HG02973 (cell line): ENCODE measurements around the gene RICTOR.

Experiments
- ATAC-seq: cut with Tn5 transposase; IDR thresholded peaks from one replicate; pipeline ENCODE4 v1.9.1; 2021; ENCODE audit warnings: moderate library complexity; ENCODE audit not compliant: unreplicated experiment

The RICTOR gene

DNA sequence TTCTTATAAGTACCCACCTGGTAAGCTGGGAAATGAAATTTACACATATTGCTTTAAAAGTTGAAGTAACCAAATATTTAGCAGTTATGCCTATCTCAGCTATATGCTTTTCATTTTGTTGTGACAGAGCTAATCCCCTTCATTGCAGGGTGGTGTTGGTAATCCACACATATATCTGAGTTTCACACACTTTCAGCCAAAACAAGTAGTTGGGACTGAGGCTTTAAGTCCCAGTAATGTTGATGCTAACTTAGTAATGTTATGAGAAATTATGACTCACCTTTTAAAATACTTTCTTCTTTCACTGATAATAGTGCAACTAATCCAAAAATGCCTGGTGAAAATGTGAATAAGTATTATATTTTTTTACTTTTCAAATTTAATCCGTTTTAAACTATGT is 19.2 kb upstream of the RICTOR start:
- no peak for ATAC-seq

DNA sequence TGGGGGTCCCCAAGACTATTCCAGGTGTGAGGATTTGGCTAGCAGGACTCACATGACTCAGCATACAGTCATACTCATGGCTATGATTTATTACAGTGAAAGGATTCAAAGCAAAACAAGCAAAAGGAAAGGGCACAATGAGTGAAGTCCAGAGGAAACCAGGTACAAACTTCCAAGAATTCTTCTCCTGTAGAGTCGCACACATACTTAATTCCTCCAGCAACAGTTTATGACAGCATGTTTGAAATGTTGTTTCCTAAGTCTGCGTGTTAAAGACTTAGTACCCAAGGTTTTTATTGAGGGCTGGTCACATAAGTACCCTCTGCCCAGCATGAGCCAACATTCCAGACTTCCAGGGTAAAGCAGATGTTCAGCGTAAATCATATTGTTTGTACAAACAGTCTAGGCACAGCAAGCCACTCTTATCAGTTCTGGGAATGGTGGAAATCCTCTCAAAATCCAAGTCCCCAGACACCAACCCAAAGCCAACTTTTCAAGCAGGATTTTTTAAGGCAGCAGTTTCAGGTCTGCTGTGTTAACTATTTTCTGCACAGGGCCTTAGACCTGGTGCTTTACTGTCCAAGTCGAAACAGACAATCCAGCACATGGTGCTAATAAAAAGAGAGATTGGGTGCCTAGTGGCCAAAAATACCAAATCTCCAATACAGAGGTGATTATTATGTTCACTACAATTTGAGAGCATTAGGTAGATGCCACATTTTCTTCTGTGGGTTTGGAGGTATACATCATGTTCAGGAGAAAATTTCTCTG is 18.6 kb upstream of the RICTOR start:
- ATAC-seq: no peak

GRCh38 chr5:39091940-39092580 is 17.9 kb upstream of the RICTOR start:
- ATAC-seq: no peak

GRCh38 chr5:39083968-39084367 is 9.8 kb upstream of the RICTOR start:
- no peak for ATAC-seq

DNA sequence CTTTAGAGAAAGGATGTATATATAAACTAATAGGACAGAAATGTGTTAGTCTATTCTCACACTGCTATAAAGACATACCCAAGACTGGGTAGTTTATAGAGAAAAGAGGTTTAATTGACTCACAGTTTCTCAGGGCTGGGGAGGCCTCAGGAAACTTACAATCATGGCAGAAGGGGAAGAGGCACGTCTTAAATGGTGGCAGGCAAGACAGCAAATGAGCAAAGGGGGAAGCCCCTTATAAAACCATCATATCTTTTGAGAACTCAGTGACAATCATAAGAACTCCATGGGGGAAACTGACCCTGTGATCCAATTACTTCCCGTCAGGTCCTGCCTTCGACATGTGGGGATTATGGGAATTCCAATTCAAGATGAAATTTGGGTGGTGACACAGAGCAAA is 8.8 kb upstream of the RICTOR start:
- ATAC-seq: no peak

GRCh38 chr5:39080597-39081204 is 6.5 kb upstream of the RICTOR start:
- no peak for ATAC-seq

GRCh38 chr5:39080168-39080567 is 6.0 kb upstream of the RICTOR start:
- no peak for ATAC-seq

DNA sequence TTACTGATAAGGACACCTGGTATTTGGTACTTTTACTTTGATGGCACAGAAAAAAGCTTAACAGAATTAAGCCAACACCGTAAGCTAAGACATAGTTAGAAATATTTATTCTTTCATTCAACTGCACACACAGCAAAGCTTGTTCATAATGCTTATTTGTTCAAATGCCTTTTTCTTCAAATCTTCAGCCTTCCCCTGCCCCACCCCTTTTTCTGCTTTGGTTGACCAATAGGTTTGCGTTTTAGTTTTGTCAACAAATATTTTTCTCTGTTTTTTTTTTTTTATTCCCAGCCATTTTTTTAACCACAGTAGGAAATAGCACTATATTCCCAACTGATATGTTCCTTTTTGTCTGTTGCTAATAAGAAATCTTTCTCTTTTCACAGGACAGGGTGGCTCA is 4.9 kb upstream of the RICTOR start:
- no peak for ATAC-seq

DNA sequence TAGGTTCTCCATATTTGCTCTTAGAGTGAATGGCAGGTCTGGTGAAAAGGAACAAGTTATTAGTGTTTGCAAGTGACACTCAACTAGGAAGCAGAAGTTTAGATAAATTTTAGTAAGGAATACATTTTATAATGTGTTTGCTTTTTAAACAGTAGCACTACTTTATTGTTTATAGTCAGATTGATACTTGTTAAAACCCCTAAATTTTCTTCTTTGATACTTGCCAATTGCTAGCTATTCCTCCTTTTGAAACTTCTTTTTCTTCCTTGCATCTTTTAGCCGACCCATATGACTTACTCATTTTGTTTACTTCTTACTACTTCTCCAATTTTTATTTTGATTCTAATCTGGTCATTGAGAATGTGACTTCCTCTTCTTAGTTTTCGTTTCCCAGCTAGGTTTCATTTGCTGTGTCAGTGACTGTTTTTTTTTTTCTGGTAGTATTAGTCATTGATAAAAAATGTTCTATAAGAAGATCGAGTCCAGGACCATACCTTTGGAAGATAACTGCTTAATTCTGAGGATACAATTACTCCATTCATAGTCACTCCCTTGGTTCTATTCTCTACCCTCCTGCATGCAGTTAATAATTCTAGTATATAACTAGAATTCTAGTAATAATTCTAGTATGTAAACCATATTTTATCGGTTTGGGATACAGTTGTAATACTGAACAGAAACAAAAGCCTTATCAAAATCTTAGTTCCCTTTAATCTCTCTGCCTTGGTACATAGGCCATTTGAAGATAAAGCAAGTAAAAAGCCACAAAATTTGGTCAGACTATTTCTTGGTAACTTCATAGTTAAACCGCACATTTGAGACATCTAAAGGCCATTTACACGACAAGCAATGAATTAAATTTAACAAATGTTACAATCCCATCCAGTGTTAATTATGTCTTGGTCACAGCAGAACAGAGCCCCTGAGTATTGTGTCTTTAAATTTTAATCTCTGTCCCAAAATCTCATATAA is 2.8 kb upstream of the RICTOR start:
- no peak for ATAC-seq

GRCh38 chr5:39076101-39076756 is 2.0 kb upstream of the RICTOR start:
- no peak for ATAC-seq

GRCh38 chr5:39073767-39074016 is 507 bp downstream of the RICTOR start:
- ATAC-seq: peak; percentile 18

GRCh38 chr5:39072925-39073766 is 1.1 kb downstream of the RICTOR start:
- ATAC-seq: peak; percentile 34

GRCh38 chr5:39068099-39068498 is 6.1 kb downstream of the RICTOR start:
- no peak for ATAC-seq

DNA sequence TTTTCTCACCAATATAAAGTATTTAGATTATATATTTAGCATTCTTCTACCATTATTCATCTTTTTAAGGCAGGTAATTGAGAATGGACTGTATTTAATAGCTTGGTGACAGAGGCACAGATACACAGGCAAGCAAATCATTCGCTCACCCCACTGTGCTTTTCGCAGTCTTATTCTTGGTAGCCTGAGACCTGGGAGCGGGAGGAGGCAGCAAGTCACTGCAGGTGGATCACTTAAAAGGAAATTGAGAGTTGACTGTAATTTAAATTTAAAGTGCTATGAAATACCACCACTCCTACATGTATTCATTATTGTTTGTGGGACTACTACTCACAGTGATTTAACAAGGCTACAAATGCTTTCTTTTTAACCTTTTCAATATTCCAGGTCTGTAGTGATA is 9.7 kb downstream of the RICTOR start:
- ATAC-seq: no peak

DNA sequence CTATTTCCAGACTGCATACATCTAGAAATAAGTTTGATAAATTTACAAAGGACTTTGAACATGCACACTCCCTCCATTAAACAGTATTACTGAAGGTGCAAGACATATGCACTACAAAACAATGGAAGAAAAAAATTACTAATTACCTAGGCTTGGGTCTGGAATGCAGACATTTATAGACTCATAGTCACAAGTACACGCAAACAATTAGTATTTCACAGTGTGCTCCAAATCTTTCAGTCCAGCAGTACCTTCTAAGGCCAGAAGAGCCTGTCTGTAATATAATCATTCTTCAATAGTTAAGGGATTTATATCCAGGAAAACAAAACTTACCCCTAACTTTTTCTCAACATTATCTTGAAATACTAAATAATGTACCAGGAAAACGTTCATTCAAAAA is 11.2 kb downstream of the RICTOR start:
- ATAC-seq: no peak

DNA sequence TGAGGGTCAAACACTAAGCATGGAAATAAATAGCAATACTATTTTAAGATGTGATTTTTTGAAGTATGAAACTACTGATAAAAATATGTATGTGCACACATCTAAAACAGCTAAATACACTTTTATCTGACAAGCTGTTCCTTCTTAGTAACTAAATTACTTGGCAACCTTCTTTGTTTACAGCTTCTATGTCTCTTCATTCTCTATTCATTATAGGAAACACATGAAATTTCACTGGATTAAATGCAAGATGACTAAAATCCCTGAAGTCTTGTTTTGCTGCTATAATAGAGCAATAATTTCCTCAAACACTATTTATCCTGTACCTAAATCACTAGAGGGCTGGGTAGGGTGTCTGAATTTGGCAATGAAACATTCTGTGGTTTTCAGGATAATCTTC is 11.7 kb downstream of the RICTOR start:
- no peak for ATAC-seq

- no peak for ATAC-seq
These were observed 12.1 kb downstream of the RICTOR start for GRCh38 chr5:39062104-39062503.

GRCh38 chr5:39059064-39059463 is 15.1 kb downstream of the RICTOR start:
- ATAC-seq: no peak

- ATAC-seq: peak; percentile 87
These were observed 15.8 kb downstream of the RICTOR start for GRCh38 chr5:39058178-39058921.
